Caco-2 (cell line): ENCODE results near the gene PLEKHA8. TPM values are rescaled to one million over a fixed set of nuclear protein-coding genes. Genes with fewer than 3 reads are reported as not detected.

ENCODE experiments used
- BruUV-seq: library from RNA; stranded (reverse); fragments of 400-500 nt; replicated peaks from 2 replicates; lab custom pipeline; 2021; lab: Mats Ljungman, UMichigan
- CTCF ChIA-PET: fragments of 300-600 bp; sonication (Branson Sonifier 250); formaldehyde crosslinking; loops from one replicate; lab custom pipeline; 2022; ENCODE audit warnings: antibody characterized with exemption; lab: Charles Lee
- POLR2A ChIA-PET: fragments of 300-600 bp; sonication (Branson Sonifier 250); formaldehyde crosslinking; loops from one replicate; lab custom pipeline; 2022; ENCODE audit warnings: antibody characterized with exemption; lab: Charles Lee
- DNase-seq, 2 experiments: peaks; one replicate each; pipeline versions ENCODE4 v3.0.0 to v3.0.0-alpha.2; 2020 to 2022
- H3K27me3 ChIP-seq: replicated peaks from 2 replicates; pipeline ENCODE4 v1.6.0; 2011; ENCODE audit warnings: low read length; ENCODE audit not compliant: control insufficient read depth, insufficient read depth
- H3K36me3 ChIP-seq: 2 replicates; pipeline ENCODE4 v1.5.1; 2011; ENCODE audit warnings: low read length; ENCODE audit not compliant: control insufficient read depth, insufficient read depth
- H3K4me1 ChIP-seq: fragments of 250-450 bp; sonication (Bioruptor Pico); 2 replicates; pipeline ENCODE4 v1.5.1; 2020; ENCODE audit warnings: mild to moderate bottlenecking
- H3K4me3 ChIP-seq: 2 replicates; pipeline ENCODE4 v1.5.1; 2011; ENCODE audit warnings: low read depth, mild to moderate bottlenecking, control low read depth, low read length
- H3K9me3 ChIP-seq: fragments of 250-450 bp; sonication (Bioruptor Pico); 2 replicates; pipeline ENCODE4 v1.5.1; 2020; ENCODE audit warnings: mild to moderate bottlenecking, moderate library complexity
- H3K27ac Mint-ChIP-seq: one replicate; pipeline ENCODE4 v1.8.0; 2022; ENCODE audit warnings: mixed read lengths; ENCODE audit not compliant: unreplicated experiment
- H3K27me3 Mint-ChIP-seq: one replicate; pipeline ENCODE4 v1.8.0; 2022; ENCODE audit warnings: mixed read lengths; ENCODE audit not compliant: insufficient read depth, unreplicated experiment
- H3K36me3 Mint-ChIP-seq: one replicate; pipeline ENCODE4 v1.8.0; 2022; ENCODE audit warnings: mild to moderate bottlenecking, mixed read lengths; ENCODE audit not compliant: insufficient read depth, unreplicated experiment
- H3K4me1 Mint-ChIP-seq: one replicate; pipeline ENCODE4 v1.8.0; 2022; ENCODE audit warnings: low read depth, mixed read lengths; ENCODE audit not compliant: unreplicated experiment
- H3K4me3 Mint-ChIP-seq: one replicate; pipeline ENCODE4 v1.8.0; 2022; ENCODE audit warnings: mild to moderate bottlenecking, moderate library complexity, mixed read lengths; ENCODE audit not compliant: unreplicated experiment
- H3K9me3 Mint-ChIP-seq: one replicate; pipeline ENCODE4 v1.8.0; 2022; ENCODE audit warnings: mixed read lengths; ENCODE audit not compliant: unreplicated experiment
- CTCF ChIP-seq, 2 experiments: fragments of 200-600 bp in 1 of 2; IDR thresholded peaks; 1 replicate in 1 of 2; 2 replicates in 1 of 2; pipeline versions ENCODE4 v1.5.1 to v1.8.0; 2011 to 2022; ENCODE audit warnings: antibody characterized with exemption in 1 of 2, control low read depth in 1 of 2, inconsistent platforms in 1 of 2, low read depth in 1 of 2, low read length in 1 of 2, mild to moderate bottlenecking in 1 of 2, moderate library complexity in 1 of 2; ENCODE audit not compliant: insufficient read depth in 1 of 2, severe bottlenecking in 1 of 2, unreplicated experiment in 1 of 2
- intact Hi-C: fragments of 100-400 bp; cut with micrococcal nuclease; formaldehyde crosslinking; loops from one replicate; pipeline ENCODE4 v1.10.0; 2022; ENCODE audit not compliant: unreplicated experiment
- total RNA-seq: library from RNA; stranded (reverse); gene quantifications from 2 replicates; pipeline ENCODE4 v1.2.3, GENCODE V29; 2022

Gene PLEKHA8
- total RNA-seq, 1 experiment from 2014 or later: 32.5 TPM

- Histone ChIP-seq H3K9me3 (no peaks in the 10 kb centered on the region), H3K36me3 (no peaks in the 10 kb centered on the region), H3K4me1 (0 out of 2 replicates have a peak, but pooled peaks cover 2% of the 10 kb centered on the region), H3K4me3 (no peak overlapping the region), H3K27me3 (no peaks in the 10 kb centered on the region)
- Mint-ChIP-seq H3K4me3 (no peak overlapping the region), H3K4me1 (peaks cover 7% of the 10 kb centered on the region), H3K27ac (no peak overlapping the region), H3K36me3 (no peaks in the 10 kb centered on the region), H3K9me3 (no peaks in the 10 kb centered on the region), H3K27me3 (no peaks in the 10 kb centered on the region)
- intact Hi-C loops: no loop called here
- no peak for DNase-seq
- CTCF ChIA-PET: no interaction called here
- POLR2A ChIA-PET: no interaction called here
- no TSS peak for BruUV-seq
- no peak for TF ChIP-seq CTCF (IDR thresholded peaks at IDR 0.05; ENCODE audit: insufficient read depth in 1 of 2, low read depth in 1 of 2, low read length in 1 of 2, severe bottlenecking in 1 of 2, unreplicated experiment in 1 of 2)
Measured at GRCh38 chr7:30147785-30148184, 119.6 kb downstream of the PLEKHA8 start.

- Mint-ChIP-seq H3K27ac (no peak overlapping the region), H3K36me3 (no peaks in the 10 kb centered on the region), H3K27me3 (no peaks in the 10 kb centered on the region), H3K4me1 (peaks cover under 1% of the 10 kb centered on the region), H3K4me3 (no peak overlapping the region), H3K9me3 (no peaks in the 10 kb centered on the region)
- ChIA-PET POLR2A (no interaction called here), CTCF (no interaction called here)
- no peak for TF ChIP-seq CTCF (IDR thresholded peaks at IDR 0.05; ENCODE audit: insufficient read depth in 1 of 2, low read depth in 1 of 2, low read length in 1 of 2, severe bottlenecking in 1 of 2, unreplicated experiment in 1 of 2)
- DNase-seq: no peak
- no TSS peak for BruUV-seq
- H3K36me3 ChIP-seq: no peaks in the 10 kb centered on the region
- intact Hi-C loops: no loop called here
- H3K27me3 ChIP-seq: no peaks in the 10 kb centered on the region
- no peak overlapping the region for H3K4me3 ChIP-seq
- no peaks in the 10 kb centered on the region for H3K9me3 ChIP-seq
- H3K4me1 ChIP-seq: no peaks in the 10 kb centered on the region
Measured at GRCh38 chr7:30148426-30148825, 120.2 kb downstream of the PLEKHA8 start.

- no peak for DNase-seq
- TF ChIP-seq CTCF (IDR thresholded peaks at IDR 0.05; ENCODE audit: insufficient read depth in 1 of 2, low read depth in 1 of 2, low read length in 1 of 2, severe bottlenecking in 1 of 2, unreplicated experiment in 1 of 2): no peak
- Mint-ChIP-seq H3K4me1 (no peaks in the 10 kb centered on the region), H3K9me3 (no peaks in the 10 kb centered on the region), H3K27me3 (no peaks in the 10 kb centered on the region), H3K27ac (no peak overlapping the region), H3K36me3 (no peaks in the 10 kb centered on the region), H3K4me3 (no peak overlapping the region)
- Histone ChIP-seq H3K4me1 (no peaks in the 10 kb centered on the region), H3K27me3 (no peaks in the 10 kb centered on the region), H3K9me3 (no peaks in the 10 kb centered on the region), H3K4me3 (no peak overlapping the region), H3K36me3 (no peaks in the 10 kb centered on the region)
- intact Hi-C loops: no loop called here
- CTCF ChIA-PET: no interaction called here
- BruUV-seq: no TSS peak
- POLR2A ChIA-PET: no interaction called here
Measured at GRCh38 chr7:30148951-30149459, 120.8 kb downstream of the PLEKHA8 start.
